HG02571 (cell line): Measurements from ENCODE around the gene E2F7.

Experiments used
- ATAC-seq: cut with Tn5 transposase; IDR thresholded peaks from one replicate; pipeline ENCODE4 v1.9.1; 2021; ENCODE audit warnings: mild to moderate bottlenecking, moderate library complexity; ENCODE audit not compliant: unreplicated experiment

E2F7 gene

GRCh38 chr12:77023501-77023900, 41.9 kb downstream of the E2F7 start:
- ATAC-seq: no peak

DNA sequence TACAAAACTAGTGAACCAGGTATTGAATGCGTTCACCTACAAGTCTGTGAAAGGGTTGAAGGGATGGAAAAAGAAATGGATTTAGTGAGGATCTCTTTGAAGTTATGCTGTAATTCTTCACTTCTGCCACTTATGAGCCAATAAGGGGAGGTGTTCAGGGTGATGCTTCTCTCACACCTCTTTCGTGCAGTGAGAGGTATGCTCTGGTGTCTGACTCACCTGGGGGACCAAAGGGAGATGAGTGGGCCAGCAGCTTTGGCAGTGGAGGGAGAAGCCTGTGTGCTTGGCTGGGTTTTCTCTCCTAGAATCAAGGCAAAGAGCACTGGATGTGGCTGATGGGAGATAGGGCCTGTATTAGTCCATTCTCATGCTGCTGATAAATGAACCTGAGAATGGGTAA, 45.4 kb downstream of the E2F7 start:
- ATAC-seq: no peak

DNA sequence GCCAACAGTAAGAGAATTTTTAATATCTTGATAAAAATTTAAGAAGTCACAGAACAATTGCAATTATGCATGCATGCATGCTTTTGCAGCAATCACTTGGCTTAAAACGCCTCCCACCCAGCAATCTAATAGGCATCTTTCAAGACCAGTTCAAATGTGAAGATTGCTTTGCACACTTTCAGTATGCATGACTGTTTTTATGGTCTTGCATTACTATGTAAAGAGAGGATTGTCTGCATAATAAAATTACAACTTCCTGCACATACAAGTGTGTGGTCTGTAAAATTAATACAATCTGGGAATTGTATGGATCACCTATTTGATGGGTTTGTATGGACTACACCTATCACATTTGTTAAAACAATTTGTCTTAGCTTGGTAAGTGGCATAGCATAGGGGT, 48.8 kb downstream of the E2F7 start:
- no peak for ATAC-seq

- ATAC-seq: no peak
These were observed 52.3 kb downstream of the E2F7 start for GRCh38 chr12:77013091-77013490.

- peak; percentile 83 for ATAC-seq
These were observed 54.4 kb downstream of the E2F7 start for GRCh38 chr12:77010691-77011548.

DNA sequence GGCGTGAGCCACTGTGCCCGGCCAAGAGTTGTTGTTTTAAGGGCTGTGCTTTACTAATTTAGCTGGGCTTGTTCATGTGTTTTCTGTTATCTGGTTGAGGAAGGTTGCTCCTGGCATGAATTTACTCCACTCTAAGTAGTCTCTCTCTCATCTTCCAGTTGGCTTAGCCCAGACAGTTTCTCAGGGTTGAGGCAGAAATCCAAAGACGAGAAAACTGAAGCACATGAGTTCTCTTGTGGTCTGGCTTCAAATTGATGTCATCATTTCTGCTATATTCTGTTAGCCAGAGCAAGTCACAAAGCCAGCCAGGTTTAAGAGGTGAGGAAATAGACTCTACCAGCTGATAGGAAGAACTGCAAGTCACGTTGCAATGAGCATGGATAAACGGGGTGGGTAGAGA, 57.9 kb downstream of the E2F7 start:
- ATAC-seq: no peak

DNA sequence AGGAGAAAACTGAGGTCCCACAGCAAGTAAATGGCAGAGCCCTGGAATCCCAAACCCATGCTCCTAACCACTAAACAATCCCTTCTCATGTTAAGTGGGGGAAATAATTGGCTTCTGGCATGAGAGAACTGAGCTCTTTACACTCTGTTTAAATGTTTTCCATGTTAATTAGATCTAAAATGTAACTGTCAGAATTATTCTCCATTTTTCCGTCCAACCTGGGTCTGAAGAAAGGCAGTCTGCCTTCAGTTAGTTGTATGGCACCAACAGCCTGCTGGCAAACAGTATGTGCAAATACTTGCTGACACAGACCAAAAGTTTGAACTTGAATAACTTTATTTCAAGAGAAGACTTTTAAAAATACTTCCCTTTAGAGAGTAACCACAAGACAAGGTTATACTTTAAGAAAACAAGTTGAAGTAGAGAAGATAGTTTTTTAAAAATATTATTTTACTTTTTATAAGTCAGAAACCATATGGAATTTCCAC, 59.7 kb downstream of the E2F7 start:
- ATAC-seq: no peak

GRCh38 chr12:77003914-77004313, 61.5 kb downstream of the E2F7 start:
- no peak for ATAC-seq

- no peak for ATAC-seq
These were observed 62.1 kb downstream of the E2F7 start for GRCh38 chr12:77003246-77003645.

DNA sequence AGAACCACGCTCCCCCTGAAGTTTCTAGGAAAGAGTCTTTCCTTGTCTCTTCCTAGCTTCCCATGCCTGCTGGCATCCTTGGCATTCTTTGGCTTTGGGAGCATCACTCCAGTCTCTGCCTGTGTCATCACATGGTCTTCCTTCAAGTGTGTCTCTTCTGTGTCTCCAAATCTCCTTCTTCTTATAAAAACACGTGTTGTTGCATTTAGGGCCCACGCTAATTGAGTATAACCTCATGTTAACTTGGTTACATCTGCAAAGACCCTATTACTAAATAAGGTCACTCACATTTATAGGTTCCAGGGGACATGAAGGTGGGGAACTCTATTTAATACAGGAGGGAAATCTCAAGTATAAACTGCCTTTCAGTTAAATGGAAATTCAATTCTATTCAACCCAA, 63.0 kb downstream of the E2F7 start:
- ATAC-seq: no peak

DNA sequence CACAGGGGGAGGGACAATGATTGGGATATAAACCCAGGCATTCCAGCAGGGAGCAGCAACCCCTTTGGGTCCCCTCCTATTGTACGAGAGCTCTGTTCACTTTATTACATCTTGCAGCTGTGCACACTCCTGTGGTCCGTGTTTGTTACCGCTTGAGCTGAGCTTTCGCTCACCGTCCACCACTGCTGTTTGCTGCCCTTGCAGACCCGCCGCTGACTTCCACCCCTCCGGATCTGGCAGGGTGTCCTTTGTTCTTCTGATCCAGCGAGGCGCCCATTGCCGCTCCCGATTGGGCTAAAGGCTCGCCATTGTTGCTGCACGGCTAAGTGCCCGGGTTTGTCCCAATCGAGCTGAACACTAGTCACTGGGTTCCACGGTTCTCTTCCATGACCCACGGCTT, 64.1 kb downstream of the E2F7 start:
- ATAC-seq: no peak

DNA sequence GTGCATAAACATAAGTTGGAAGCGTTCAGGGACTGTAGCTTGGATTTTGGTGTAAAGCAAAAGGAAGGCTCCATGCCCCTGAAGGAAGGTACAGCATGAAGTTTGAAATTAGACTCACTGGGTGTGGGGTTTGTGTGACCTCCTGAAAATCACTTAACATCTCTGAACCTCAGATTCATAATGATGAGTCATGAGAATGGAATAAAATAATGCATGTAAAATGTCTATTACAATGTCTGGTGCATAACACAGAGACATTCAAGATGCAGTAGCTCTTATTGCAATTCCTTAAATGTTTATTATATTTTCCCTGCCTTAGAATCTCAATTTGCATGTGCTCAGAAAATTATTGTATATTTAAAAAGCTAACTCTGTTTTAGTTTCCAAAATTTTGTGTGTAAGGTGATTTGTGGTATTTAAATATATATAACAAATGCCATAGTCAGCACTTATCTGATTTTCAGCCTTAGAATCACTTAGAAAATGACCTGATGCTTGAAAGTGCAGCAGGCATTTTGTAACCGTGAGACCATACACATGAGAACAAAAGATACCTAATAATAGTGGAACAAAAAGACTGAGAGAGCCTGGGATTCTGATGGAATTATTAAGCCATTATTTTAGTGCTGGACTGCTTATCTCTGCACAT, 66.3 kb downstream of the E2F7 start:
- ATAC-seq: no peak

DNA sequence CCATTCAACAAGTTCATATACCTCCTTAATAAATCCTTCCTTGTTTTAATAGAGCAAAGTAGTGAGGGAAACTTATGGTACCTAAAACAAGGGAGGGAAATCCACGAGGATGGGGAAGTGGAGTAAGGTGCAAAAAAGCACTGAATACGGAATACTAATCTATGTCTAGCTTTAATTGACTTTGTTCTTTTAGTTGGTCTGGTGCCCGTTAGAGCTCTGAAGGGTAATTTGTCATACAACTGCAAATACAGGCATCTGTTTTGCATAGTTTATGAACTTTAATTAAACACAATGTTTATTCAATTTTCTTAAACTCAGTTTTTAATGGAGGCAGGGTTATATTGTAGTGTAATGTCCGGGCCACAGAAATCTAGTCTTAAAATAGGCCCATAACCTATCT, 67.0 kb downstream of the E2F7 start:
- no peak for ATAC-seq

- ATAC-seq: no peak
These were observed 68.2 kb downstream of the E2F7 start for GRCh38 chr12:76997011-76997780.

GRCh38 chr12:76990716-76991115, 74.7 kb downstream of the E2F7 start:
- no peak for ATAC-seq

GRCh38 chr12:76984566-76984965, 80.8 kb downstream of the E2F7 start:
- no peak for ATAC-seq

GRCh38 chr12:76983420-76983819, 81.9 kb downstream of the E2F7 start:
- no peak for ATAC-seq

DNA sequence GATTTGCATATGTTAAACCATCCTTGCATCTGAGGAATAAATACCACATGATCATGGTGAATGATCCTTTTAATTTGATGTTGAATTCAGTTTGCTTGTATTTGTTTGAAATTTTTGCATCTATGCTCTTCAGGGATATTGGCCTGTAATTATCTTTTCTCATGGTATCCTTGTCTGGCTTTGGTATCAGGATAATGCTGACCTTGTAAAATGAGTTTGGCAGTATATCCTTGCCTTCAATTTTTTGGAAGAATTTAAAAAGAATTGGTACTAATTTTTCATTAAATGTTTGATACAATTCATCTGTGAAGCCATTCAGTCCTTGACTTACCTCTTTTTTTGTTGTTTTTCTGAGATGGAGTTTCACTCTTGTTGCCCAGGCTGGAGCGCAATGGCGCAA, 85.2 kb downstream of the E2F7 start:
- no peak for ATAC-seq

DNA sequence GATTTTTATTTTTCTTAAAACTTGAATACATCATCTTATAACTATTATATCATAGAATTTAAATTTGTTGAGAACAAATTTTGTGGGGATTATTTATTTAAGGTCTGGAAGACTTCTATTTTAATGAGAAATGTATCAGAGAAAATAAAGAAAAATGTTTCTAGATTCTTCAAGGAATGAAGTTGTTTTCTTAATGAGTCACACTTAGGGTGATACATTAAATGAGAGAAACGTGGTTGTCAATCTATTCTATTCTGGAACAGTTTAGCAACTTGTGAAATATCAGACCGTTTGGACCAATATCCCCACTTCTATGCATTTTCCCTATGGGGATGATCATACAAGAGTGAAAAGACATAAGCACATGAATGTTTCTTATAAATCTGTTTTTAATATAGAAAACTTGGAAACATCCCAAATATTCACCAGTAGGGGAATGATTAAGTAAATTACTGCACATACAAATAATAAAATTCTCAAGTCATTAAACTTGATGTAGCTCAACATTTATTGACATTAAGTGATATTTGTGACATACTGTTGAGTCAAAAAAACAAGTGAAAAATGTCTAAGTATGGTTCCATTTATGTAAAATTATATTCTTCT, 88.5 kb downstream of the E2F7 start:
- ATAC-seq: no peak
